Measurements from ENCODE around the gene CATSPERZ. TPM values are rescaled to one million over a fixed set of nuclear protein-coding genes. Genes with fewer than 3 reads are reported as not detected.

The CATSPERZ gene
- total and polyA plus RNA-seq, 9 of the 15 experiments (the other 6 are each of a cell fraction or from before 2014, with no cell fraction given) = 0.86 to 8.5 (median 3.5) TPM

DNA sequence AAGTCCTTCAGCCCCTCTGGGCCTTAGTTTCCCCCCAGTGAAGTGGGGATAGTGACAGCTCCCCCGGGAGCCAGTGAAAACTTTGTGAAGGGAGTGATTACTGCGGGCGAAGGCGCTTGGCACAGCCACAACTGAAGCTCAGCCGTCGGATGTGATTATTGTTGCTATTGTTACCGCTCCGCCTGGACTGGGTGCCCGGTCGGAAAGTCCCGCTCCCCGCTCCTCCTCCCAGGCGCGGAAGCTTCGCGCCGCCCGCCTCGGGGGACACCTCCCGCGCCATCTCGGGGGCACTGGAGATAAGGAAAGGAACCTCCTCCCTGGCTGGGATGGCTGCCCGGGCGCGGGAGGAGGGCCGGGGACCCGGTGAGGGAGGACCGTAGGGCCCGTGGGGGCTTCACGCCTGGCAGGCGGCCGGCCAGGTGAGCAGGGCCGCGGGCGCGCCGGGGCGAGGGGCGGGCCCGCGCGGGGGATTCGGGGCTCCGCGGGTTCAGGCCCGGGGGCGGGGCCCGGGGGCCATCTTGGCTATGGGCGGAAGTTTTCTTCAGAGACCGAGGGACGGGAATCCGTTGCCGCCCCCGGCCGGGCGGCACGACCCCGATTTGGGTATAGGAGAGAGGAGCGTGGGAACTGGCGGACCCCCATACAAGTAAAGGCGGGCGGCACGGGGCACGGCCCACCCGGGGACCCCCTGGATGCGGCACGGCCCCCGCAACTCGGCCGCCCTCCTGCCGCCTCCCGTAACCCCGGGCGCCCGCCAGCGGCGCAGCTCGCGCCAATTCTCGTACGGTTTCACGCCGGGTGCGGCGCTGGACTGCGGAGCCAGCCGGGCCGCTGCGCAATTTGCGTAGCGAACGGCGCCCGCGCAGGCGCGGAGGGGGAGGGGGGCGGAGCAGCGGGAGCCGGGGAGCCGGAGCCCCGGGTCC, 14.9 kb upstream of the CATSPERZ start, which contains the start of gene GPR137 (continued):
- TF ChIP-seq RFX1 (IDR thresholded peaks at IDR 0.05) (peak; percentile 75), NR2F6 (CRISPR knock-in tag; IDR thresholded peaks at IDR 0.05) (no peak), BCL6 (CRISPR knock-in tag; IDR thresholded peaks at IDR 0.05) (no peak), FOXM1 (IDR thresholded peaks at IDR 0.05; ENCODE audit: low read depth) (no peak), FOXM1 (CRISPR knock-in tag; IDR thresholded peaks at IDR 0.05; ENCODE audit: low read depth) (no peak), GTF2E2 (tag; IDR thresholded peaks at IDR 0.05) (peak; percentile 80; the same call in 1 of the 2 replicates), POLR2AphosphoS5 (IDR thresholded peaks at IDR 0.05; ENCODE audit: control insufficient read depth, insufficient read depth, low read depth, low read length) (peak; percentile 14; the same call in 1 of the 2 replicates), EGR1 (conservative IDR thresholded peaks at IDR 0.05) (peak; percentile 83), CBX1 (IDR thresholded peaks at IDR 0.05; ENCODE audit: low read depth) (peak; percentile 22; the same call in 1 of the 2 replicates), POLR2G (IDR thresholded peaks at IDR 0.05; ENCODE audit: low read depth, low read length) (peak; percentile 81), PML (IDR thresholded peaks at IDR 0.05; ENCODE audit: low read length) (0 out of 2 replicates have a peak, but pooled peaks have one; percentile 33), ZNF780A (CRISPR knock-in tag; IDR thresholded peaks at IDR 0.05) (peak; percentile 9; the same call in 1 of the 2 replicates), NFRKB (IDR thresholded peaks at IDR 0.05; ENCODE audit: low read depth) (peak; percentile 57; the same call in 1 of the 2 replicates), EZH2 (IDR thresholded peaks at IDR 0.05; ENCODE audit: borderline replicate concordance, low read depth, low read length) (no peak)
- TF ChIP-seq, protein P1, sequence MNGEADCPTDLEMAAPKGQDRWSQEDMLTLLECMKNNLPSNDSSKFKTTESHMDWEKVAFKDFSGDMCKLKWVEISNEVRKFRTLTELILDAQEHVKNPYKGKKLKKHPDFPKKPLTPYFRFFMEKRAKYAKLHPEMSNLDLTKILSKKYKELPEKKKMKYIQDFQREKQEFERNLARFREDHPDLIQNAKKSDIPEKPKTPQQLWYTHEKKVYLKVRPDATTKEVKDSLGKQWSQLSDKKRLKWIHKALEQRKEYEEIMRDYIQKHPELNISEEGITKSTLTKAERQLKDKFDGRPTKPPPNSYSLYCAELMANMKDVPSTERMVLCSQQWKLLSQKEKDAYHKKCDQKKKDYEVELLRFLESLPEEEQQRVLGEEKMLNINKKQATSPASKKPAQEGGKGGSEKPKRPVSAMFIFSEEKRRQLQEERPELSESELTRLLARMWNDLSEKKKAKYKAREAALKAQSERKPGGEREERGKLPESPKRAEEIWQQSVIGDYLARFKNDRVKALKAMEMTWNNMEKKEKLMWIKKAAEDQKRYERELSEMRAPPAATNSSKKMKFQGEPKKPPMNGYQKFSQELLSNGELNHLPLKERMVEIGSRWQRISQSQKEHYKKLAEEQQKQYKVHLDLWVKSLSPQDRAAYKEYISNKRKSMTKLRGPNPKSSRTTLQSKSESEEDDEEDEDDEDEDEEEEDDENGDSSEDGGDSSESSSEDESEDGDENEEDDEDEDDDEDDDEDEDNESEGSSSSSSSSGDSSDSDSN (IDR thresholded peaks at IDR 0.05; ENCODE audit: borderline replicate concordance in 1 of 2, low read depth in 2 of 2, low read length in 2 of 2) = peak in 1 of 2 experiments; percentile 69; a peak in 2 of 4 replicates
- TF ChIP-seq, protein P2, sequence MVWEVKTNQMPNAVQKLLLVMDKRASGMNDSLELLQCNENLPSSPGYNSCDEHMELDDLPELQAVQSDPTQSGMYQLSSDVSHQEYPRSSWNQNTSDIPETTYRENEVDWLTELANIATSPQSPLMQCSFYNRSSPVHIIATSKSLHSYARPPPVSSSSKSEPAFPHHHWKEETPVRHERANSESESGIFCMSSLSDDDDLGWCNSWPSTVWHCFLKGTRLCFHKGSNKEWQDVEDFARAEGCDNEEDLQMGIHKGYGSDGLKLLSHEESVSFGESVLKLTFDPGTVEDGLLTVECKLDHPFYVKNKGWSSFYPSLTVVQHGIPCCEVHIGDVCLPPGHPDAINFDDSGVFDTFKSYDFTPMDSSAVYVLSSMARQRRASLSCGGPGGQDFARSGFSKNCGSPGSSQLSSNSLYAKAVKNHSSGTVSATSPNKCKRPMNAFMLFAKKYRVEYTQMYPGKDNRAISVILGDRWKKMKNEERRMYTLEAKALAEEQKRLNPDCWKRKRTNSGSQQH (CRISPR knock-in tag; IDR thresholded peaks at IDR 0.05) = no peak
- TF ChIP-seq, protein P3, sequence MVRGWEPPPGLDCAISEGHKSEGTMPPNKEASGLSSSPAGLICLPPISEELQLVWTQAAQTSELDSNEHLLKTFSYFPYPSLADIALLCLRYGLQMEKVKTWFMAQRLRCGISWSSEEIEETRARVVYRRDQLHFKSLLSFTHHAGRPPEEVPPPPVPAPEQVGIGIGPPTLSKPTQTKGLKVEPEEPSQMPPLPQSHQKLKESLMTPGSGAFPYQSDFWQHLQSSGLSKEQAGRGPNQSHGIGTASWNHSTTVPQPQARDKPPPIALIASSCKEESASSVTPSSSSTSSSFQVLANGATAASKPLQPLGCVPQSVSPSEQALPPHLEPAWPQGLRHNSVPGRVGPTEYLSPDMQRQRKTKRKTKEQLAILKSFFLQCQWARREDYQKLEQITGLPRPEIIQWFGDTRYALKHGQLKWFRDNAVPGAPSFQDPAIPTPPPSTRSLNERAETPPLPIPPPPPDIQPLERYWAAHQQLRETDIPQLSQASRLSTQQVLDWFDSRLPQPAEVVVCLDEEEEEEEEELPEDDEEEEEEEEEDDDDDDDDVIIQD (CRISPR knock-in tag; IDR thresholded peaks at IDR 0.05) = no peak
- TF ChIP-seq, protein P4, sequence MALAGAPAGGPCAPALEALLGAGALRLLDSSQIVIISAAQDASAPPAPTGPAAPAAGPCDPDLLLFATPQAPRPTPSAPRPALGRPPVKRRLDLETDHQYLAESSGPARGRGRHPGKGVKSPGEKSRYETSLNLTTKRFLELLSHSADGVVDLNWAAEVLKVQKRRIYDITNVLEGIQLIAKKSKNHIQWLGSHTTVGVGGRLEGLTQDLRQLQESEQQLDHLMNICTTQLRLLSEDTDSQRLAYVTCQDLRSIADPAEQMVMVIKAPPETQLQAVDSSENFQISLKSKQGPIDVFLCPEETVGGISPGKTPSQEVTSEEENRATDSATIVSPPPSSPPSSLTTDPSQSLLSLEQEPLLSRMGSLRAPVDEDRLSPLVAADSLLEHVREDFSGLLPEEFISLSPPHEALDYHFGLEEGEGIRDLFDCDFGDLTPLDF (CRISPR knock-in tag; IDR thresholded peaks at IDR 0.05) = peak; percentile 47; the same call in 1 of the 2 replicates
